HepG2 (cell line): ENCODE results near the gene TSC22D1. TPM values are rescaled to one million over a fixed set of nuclear protein-coding genes. Genes with fewer than 3 reads are reported as not detected.

ENCODE experiments used
- ATF1 ChIP-seq: IDR thresholded peaks from 2 replicates; pipeline ENCODE4 v1.6.1; 2016; ENCODE audit warnings: mild to moderate bottlenecking, control low read depth
- FLYWCH1 ChIP-seq: sonication (generic); formaldehyde crosslinking; IDR thresholded peaks from 2 replicates; pipeline ENCODE4 v1.8.1; 2023; ENCODE audit warnings: mild to moderate bottlenecking, missing genetic modification reagents
- MIER3 ChIP-seq: IDR thresholded peaks from 2 replicates; pipeline ENCODE4 v1.6.1; 2016; ENCODE audit warnings: missing compliant biosample characterization, borderline replicate concordance
- REPIN1 ChIP-seq: sonication (generic); formaldehyde crosslinking; IDR thresholded peaks from 2 replicates; pipeline ENCODE4 v1.8.0; 2022; ENCODE audit warnings: missing genetic modification reagents, low read depth, mild to moderate bottlenecking, borderline replicate concordance
- TERF1 ChIP-seq: sonication (generic); formaldehyde crosslinking; IDR thresholded peaks from 2 replicates; pipeline ENCODE4 v1.8.0; 2022; ENCODE audit warnings: mild to moderate bottlenecking, missing genetic modification reagents, moderate library complexity
- ZNF331 ChIP-seq: sonication (generic); formaldehyde crosslinking; IDR thresholded peaks from 2 replicates; pipeline ENCODE4 v1.4.0; 2020; ENCODE audit warnings: missing genetic modification reagents
- ZNF552 ChIP-seq: sonication (generic); formaldehyde crosslinking; IDR thresholded peaks from 2 replicates; pipeline ENCODE4 v1.9.0; 2022; ENCODE audit warnings: missing genetic modification reagents, mild to moderate bottlenecking, borderline replicate concordance
- ZNF660 ChIP-seq: sonication (generic); formaldehyde crosslinking; IDR thresholded peaks from 2 replicates; pipeline ENCODE4 v1.5.1; 2020; ENCODE audit warnings: mild to moderate bottlenecking, low read depth, missing genetic modification reagents, borderline replicate concordance
- ZNF740 ChIP-seq: sonication (generic); formaldehyde crosslinking; IDR thresholded peaks from 2 replicates; pipeline ENCODE4 v1.4.0; 2020; ENCODE audit warnings: missing genetic modification reagents
- polyA plus RNA-seq, 8 experiments: library from polyadenylated mRNA; depleted of rRNA in 3 of 8; stranded (reverse) in 7 of 8; unstranded in 1 of 8; fragments of >200 nt; fragmentation: Illumina TruSeq in 4 of 8; extraction: Trizol in 4 of 8; gene quantifications; 2 replicates each; pipeline versions ENCODE4 v1.2.1 to v1.2.3, GENCODE V29; 2011 to 2016; ENCODE audit warnings: low read depth in 4 of 8, missing spikeins in 1 of 8, mixed read lengths in 1 of 8; ENCODE audit not compliant: insufficient read depth in 1 of 8
- total RNA-seq, 5 experiments: library from RNA; depleted of rRNA; stranded (reverse); fragments of >200 nt; fragmentation: Illumina TruSeq; extraction: Trizol; gene quantifications; 2 replicates each; pipeline ENCODE4 v1.2.3, GENCODE V29; 2016; ENCODE audit warnings: low read depth in 1 of 5
- TF ChIP-seq, protein P1 (sequence below): sonication (generic); formaldehyde crosslinking; IDR thresholded peaks from 2 replicates; pipeline ENCODE4 v1.8.1; 2023; ENCODE audit warnings: missing genetic modification reagents, mild to moderate bottlenecking, borderline replicate concordance
- TF ChIP-seq, protein P2 (sequence below), 2 experiments: sonication (generic) in 1 of 2; formaldehyde crosslinking in 1 of 2; IDR thresholded peaks; 2 replicates each; pipeline versions ENCODE4 v1.5.1 to v1.6.1; 2011 to 2020; ENCODE audit warnings: borderline replicate concordance in 1 of 2, low read depth in 1 of 2, low read length in 1 of 2, mild to moderate bottlenecking in 1 of 2, missing genetic modification reagents in 1 of 2, moderate library complexity in 1 of 2
- TF ChIP-seq, protein P3 (sequence below): IDR thresholded peaks from 2 replicates; pipeline ENCODE4 v1.6.1; 2016; ENCODE audit warnings: mild to moderate bottlenecking

Gene TSC22D1
- total and polyA plus RNA-seq, 2 of the 13 experiments (the other 11 are each of a cell fraction or from before 2014, with no cell fraction given) = 18.4 to 35.7 TPM

- TF ChIP-seq, protein P1, sequence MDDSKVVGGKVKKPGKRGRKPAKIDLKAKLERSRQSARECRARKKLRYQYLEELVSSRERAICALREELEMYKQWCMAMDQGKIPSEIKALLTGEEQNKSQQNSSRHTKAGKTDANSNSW (CRISPR knock-in tag) = no peak
- TF ChIP-seq REPIN1 (CRISPR knock-in tag) (no peak), ZNF552 (CRISPR knock-in tag) (no peak), TERF1 (CRISPR knock-in tag) (no peak), ZNF331 (CRISPR knock-in tag) (no peak), ATF1 (CRISPR knock-in tag) (no peak), ZNF740 (CRISPR knock-in tag) (no peak), FLYWCH1 (CRISPR knock-in tag) (no peak), MIER3 (CRISPR knock-in tag) (no peak), ZNF660 (CRISPR knock-in tag) (no peak)
- TF ChIP-seq, protein P2, sequence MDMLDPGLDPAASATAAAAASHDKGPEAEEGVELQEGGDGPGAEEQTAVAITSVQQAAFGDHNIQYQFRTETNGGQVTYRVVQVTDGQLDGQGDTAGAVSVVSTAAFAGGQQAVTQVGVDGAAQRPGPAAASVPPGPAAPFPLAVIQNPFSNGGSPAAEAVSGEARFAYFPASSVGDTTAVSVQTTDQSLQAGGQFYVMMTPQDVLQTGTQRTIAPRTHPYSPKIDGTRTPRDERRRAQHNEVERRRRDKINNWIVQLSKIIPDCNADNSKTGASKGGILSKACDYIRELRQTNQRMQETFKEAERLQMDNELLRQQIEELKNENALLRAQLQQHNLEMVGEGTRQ (IDR thresholded peaks at IDR 0.05; ENCODE audit: low read depth, low read length) = no peak
- TF ChIP-seq, protein P2 (CRISPR knock-in tag; IDR thresholded peaks at IDR 0.05; ENCODE audit: borderline replicate concordance) = no peak
- TF ChIP-seq, protein P3, sequence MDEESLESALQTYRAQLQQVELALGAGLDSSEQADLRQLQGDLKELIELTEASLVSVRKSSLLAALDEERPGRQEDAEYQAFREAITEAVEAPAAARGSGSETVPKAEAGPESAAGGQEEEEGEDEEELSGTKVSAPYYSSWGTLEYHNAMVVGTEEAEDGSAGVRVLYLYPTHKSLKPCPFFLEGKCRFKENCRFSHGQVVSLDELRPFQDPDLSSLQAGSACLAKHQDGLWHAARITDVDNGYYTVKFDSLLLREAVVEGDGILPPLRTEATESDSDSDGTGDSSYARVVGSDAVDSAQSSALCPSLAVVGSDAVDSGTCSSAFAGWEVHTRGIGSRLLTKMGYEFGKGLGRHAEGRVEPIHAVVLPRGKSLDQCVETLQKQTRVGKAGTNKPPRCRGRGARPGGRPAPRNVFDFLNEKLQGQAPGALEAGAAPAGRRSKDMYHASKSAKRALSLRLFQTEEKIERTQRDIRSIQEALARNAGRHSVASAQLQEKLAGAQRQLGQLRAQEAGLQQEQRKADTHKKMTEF (CRISPR knock-in tag) = no peak
These were observed 166.5 kb downstream of the TSC22D1 start (continued) for GRCh38 chr13:44409595-44409994.
